ENCODE data around the gene RASSF5. TPM values are rescaled to one million over a fixed set of nuclear protein-coding genes. Genes with fewer than 3 reads are reported as not detected.

Gene RASSF5
- total and polyA plus RNA-seq, 10 of the 15 experiments (the other 5 are each of a cell fraction or from before 2014, with no cell fraction given): 14.0 to 89.6 (median 68.9) TPM

DNA sequence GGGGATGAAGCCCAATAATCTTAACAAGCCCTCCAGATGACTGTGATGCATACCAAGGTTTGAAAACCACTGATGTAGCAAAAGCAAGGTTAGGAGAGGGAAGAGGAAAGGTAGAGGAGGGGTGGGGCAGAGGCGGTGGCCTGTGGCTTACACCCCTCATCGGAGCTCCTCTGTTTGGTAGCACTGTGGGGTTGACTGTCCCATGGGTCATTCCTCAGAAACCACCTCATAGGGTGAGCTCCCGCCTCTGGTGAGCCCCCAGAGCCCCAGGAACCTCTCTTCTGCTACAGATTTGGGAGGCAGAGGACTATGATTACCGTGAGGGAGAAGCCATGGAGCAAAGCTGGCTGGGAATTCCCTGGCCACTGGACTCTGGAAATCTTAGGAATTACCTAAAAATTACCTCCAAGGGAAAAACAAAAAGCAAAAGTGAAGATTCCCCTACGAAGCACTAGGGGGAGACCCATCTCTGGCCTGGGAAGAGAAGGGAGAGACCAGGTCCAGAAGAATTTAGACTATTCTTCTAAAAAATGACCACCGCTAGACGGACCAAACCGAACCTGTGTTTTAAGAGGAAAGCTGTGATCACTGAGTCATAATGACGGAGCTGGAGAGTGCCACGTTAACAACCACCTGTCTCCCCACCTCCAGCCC, 1.5 kb upstream of the RASSF5 start:
- ChIA-PET POLR2A (interaction anchor here (0.6 to 4.8 kb wide), 13 partner anchors 9 to 104 kb away, joined by 3 to 60 read pairs (median 4); partner anchors contain the start of gene IKBKE), RAD21 (ENCODE audit: unreplicated experiment) (interaction anchor here (0.6 to 4.8 kb wide), 16 partner anchors 9 to 158 kb away, joined by 3 to 69 read pairs (median 5); partner anchors contain the start of gene IKBKE), SMC1A (ENCODE audit: uncharacterized antibody, unreplicated experiment) (interaction anchor here (0.6 to 5.6 kb wide), 19 partner anchors 10 to 166 kb away, joined by 3 to 61 read pairs (median 6); partner anchors contain the start of gene IKBKE), CTCF (interaction anchor here (0.6 to 5.1 kb wide), 29 partner anchors 10 to 549 kb away, joined by 3 to 62 read pairs (median 4); partner anchors contain the start of genes DYRK3 and IKBKE)
- H3K9me3 ChIP-seq (replicated peaks; ENCODE audit: control insufficient read depth, insufficient read depth, low read length): no peaks in the 10 kb centered on the region
- in situ Hi-C loops (cut with MboI) (no loop called here), intact Hi-C loops (cut with micrococcal nuclease; ENCODE audit: unreplicated experiment) (loop anchor here (2.0 to 10.0 kb wide), 2 partner anchors 35 to 409 kb away; partner anchors contain the start of gene IKBKE)
- H3K27me3 ChIP-seq (replicated peaks in 1 of 2; ENCODE audit: control insufficient read depth in 2 of 2, insufficient read depth in 2 of 2, low read length in 1 of 2): no peaks in the 10 kb centered on the region
- no peak overlapping the region for H3K27ac ChIP-seq (ENCODE audit: control insufficient read depth, insufficient read depth)
- H4K20me1 ChIP-seq (ENCODE audit: control insufficient read depth, insufficient read depth): no peaks in the 10 kb centered on the region
- H3K4me2 ChIP-seq (ENCODE audit: control insufficient read depth, insufficient read depth): peak overlapping the region; percentile 91
- 0 out of 2 replicates have a peak overlapping the region, but pooled peaks have one; percentile 16 for H3K9ac ChIP-seq (ENCODE audit: control insufficient read depth, insufficient read depth, low read length)
- BruUV-seq (replicated peaks): no TSS peak
- ATAC-seq: peak; percentile 6
- H3K4me3 ChIP-seq: peak overlapping the region; percentile 72; the same call in 1 of the 2 replicates
- H3K36me3 ChIP-seq (ENCODE audit: control insufficient read depth in 2 of 2, insufficient read depth in 2 of 2, low read length in 1 of 2): no peaks in the 10 kb centered on the region
- H3K79me2 ChIP-seq (ENCODE audit: control insufficient read depth, insufficient read depth, low read length): no peaks in the 10 kb centered on the region
- TF ChIP-seq CBX5 (IDR thresholded peaks at IDR 0.05; ENCODE audit: low read depth) (no peak), IKZF1 (conservative IDR thresholded peaks at IDR 0.05) (peak; percentile 40), HCFC1 (IDR thresholded peaks at IDR 0.05; ENCODE audit: low read length) (no peak), ATF7 (IDR thresholded peaks at IDR 0.05; ENCODE audit: low read depth) (no peak), SMARCA5 (IDR thresholded peaks at IDR 0.05) (0 out of 2 replicates have a peak, but pooled peaks have one; percentile 6), RAD21 (IDR thresholded peaks at IDR 0.05; ENCODE audit: insufficient read depth, low read depth, low read length) (peak; percentile 53), SMC3 (IDR thresholded peaks at IDR 0.05; ENCODE audit: borderline replicate concordance, low read length) (peak; percentile 49; the same call in 1 of the 2 replicates), EED (IDR thresholded peaks at IDR 0.05; ENCODE audit: low read depth) (0 out of 2 replicates have a peak, but pooled peaks have one; percentile 49), BCL11A (IDR thresholded peaks at IDR 0.05; ENCODE audit: low read depth, low read length) (no peak), RUNX3 (IDR thresholded peaks at IDR 0.05; ENCODE audit: low read length) (0 out of 2 replicates have a peak, but pooled peaks have one; percentile 2), CHD2 (IDR thresholded peaks at IDR 0.05; ENCODE audit: borderline replicate concordance, low read depth, low read length) (no peak), IKZF2 (IDR thresholded peaks at IDR 0.05) (peak; percentile 8 to 30; a peak in 2 of 4 replicates)
- TF ChIP-seq, protein P1, sequence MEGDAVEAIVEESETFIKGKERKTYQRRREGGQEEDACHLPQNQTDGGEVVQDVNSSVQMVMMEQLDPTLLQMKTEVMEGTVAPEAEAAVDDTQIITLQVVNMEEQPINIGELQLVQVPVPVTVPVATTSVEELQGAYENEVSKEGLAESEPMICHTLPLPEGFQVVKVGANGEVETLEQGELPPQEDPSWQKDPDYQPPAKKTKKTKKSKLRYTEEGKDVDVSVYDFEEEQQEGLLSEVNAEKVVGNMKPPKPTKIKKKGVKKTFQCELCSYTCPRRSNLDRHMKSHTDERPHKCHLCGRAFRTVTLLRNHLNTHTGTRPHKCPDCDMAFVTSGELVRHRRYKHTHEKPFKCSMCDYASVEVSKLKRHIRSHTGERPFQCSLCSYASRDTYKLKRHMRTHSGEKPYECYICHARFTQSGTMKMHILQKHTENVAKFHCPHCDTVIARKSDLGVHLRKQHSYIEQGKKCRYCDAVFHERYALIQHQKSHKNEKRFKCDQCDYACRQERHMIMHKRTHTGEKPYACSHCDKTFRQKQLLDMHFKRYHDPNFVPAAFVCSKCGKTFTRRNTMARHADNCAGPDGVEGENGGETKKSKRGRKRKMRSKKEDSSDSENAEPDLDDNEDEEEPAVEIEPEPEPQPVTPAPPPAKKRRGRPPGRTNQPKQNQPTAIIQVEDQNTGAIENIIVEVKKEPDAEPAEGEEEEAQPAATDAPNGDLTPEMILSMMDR (IDR thresholded peaks at IDR 0.05 in 2 of 3, conservative IDR thresholded peaks at IDR 0.05 in 1 of 3; ENCODE audit: control insufficient read depth in 2 of 3, extremely low read depth in 1 of 3, insufficient read depth in 1 of 3, low read depth in 3 of 3, low read length in 3 of 3): peak; percentile 43 to 58 (median 44); a peak in 5 of 6 replicates
- TF ChIP-seq, protein P2, sequence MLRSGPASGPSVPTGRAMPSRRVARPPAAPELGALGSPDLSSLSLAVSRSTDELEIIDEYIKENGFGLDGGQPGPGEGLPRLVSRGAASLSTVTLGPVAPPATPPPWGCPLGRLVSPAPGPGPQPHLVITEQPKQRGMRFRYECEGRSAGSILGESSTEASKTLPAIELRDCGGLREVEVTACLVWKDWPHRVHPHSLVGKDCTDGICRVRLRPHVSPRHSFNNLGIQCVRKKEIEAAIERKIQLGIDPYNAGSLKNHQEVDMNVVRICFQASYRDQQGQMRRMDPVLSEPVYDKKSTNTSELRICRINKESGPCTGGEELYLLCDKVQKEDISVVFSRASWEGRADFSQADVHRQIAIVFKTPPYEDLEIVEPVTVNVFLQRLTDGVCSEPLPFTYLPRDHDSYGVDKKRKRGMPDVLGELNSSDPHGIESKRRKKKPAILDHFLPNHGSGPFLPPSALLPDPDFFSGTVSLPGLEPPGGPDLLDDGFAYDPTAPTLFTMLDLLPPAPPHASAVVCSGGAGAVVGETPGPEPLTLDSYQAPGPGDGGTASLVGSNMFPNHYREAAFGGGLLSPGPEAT (IDR thresholded peaks at IDR 0.05; ENCODE audit: low read depth): peak; percentile 41; the same call in 1 of the 2 replicates
- peaks cover 41% of the 10 kb centered on the region for H3K4me1 ChIP-seq (ENCODE audit: control insufficient read depth, insufficient read depth, low read length)
- no peak for DNase-seq (ENCODE audit: low read depth, low spot score)
- no peak for FAIRE-seq
- WGBS (ENCODE audit: insufficient coverage, insufficient replicate concordance, low lambda C conversion rate, missing lambda C conversion rate): 17% methylated on average over 10 of the region's 10 CpGs
- H2AFZ ChIP-seq (ENCODE audit: control insufficient read depth, low read depth, low read length): no peak overlapping the region
